Activated naive CD4-positive, alpha-beta T cell treated with Interleukin-2 at 50 U/mL for 16 hours (primary cell): ENCODE measurements around the gene WFS1.

Source experiments
- DNase-seq: peaks from one replicate; pipeline ENCODE4 v3.0.0-alpha.2; 2020

Gene WFS1

GRCh38 chr4:6281436-6282313, 12.0 kb downstream of the WFS1 start:
- no peak for DNase-seq

- no peak for DNase-seq
These were observed 12.7 kb downstream of the WFS1 start for GRCh38 chr4:6282314-6282771.

GRCh38 chr4:6283282-6283681, 13.6 kb downstream of the WFS1 start:
- no peak for DNase-seq

GRCh38 chr4:6287017-6287788, 17.6 kb downstream of the WFS1 start:
- DNase-seq, result no peak

GRCh38 chr4:6288342-6288741, 18.7 kb downstream of the WFS1 start:
- no peak for DNase-seq

GRCh38 chr4:6288871-6289270, 19.2 kb downstream of the WFS1 start:
- DNase-seq, result no peak

GRCh38 chr4:6290256-6290655, 20.6 kb downstream of the WFS1 start:
- DNase-seq, result no peak

GRCh38 chr4:6290769-6291547, 21.3 kb downstream of the WFS1 start:
- DNase-seq, result no peak

- no peak for DNase-seq
These were observed 22.2 kb downstream of the WFS1 start for GRCh38 chr4:6291784-6292297.

- no peak for DNase-seq
These were observed 22.9 kb downstream of the WFS1 start for GRCh38 chr4:6292376-6293096.

GRCh38 chr4:6293097-6293445, 23.4 kb downstream of the WFS1 start:
- DNase-seq, result no peak

GRCh38 chr4:6293661-6294060, 24.0 kb downstream of the WFS1 start:
- DNase-seq, result no peak

- DNase-seq, result no peak
These were observed 25.2 kb downstream of the WFS1 start for GRCh38 chr4:6294705-6295421.

GRCh38 chr4:6295495-6295894, 25.8 kb downstream of the WFS1 start:
- DNase-seq, result no peak

- no peak for DNase-seq
These were observed 26.4 kb downstream of the WFS1 start for GRCh38 chr4:6296026-6296425.

GRCh38 chr4:6297266-6297815, 27.7 kb downstream of the WFS1 start:
- no peak for DNase-seq

GRCh38 chr4:6298035-6298434, 28.4 kb downstream of the WFS1 start:
- no peak for DNase-seq

GRCh38 chr4:6298852-6299251, 29.2 kb downstream of the WFS1 start:
- DNase-seq, result no peak

GRCh38 chr4:6299875-6300274, 30.2 kb downstream of the WFS1 start:
- no peak for DNase-seq

GRCh38 chr4:6300359-6300758, 30.7 kb downstream of the WFS1 start:
- DNase-seq, result no peak

GRCh38 chr4:6301051-6301731, 31.5 kb downstream of the WFS1 start:
- no peak for DNase-seq
